GM12878 (cell line): ENCODE results near the gene AXIN1.

ENCODE experiments used
- GATAD2B ChIP-seq: fragments of 450-650 bp; conservative IDR thresholded peaks from 2 replicates; pipeline ENCODE4 v1.6.1; 2017; ENCODE audit warnings: low read depth, mild to moderate bottlenecking, moderate library complexity
- HCFC1 ChIP-seq: fragments of 150-350 bp; IDR thresholded peaks from 2 replicates; pipeline ENCODE4 v1.6.1; 2014; ENCODE audit warnings: low read length
- KLF5 ChIP-seq: fragments of 450-650 bp; IDR thresholded peaks from 2 replicates; pipeline ENCODE4 v1.6.1; 2014; ENCODE audit warnings: mild to moderate bottlenecking; ENCODE audit not compliant: partially characterized antibody
- NR2C1 ChIP-seq: fragments of 450-650 bp; IDR thresholded peaks from 2 replicates; pipeline ENCODE4 v1.6.1; 2017; ENCODE audit warnings: antibody characterized with exemption, mild to moderate bottlenecking, moderate library complexity
- NRF1 ChIP-seq: conservative IDR thresholded peaks from 2 replicates; pipeline ENCODE4 v1.6.1; 2011; ENCODE audit warnings: mild to moderate bottlenecking, low read depth, low read length, improper control_type of control experiment
- POLR2A ChIP-seq: IDR thresholded peaks from 2 replicates; pipeline ENCODE4 v1.6.1; 2011; ENCODE audit warnings: low read depth, mild to moderate bottlenecking, low read length
- POLR2AphosphoS5 ChIP-seq: IDR thresholded peaks from 2 replicates; pipeline ENCODE4 v1.6.1; 2011; ENCODE audit warnings: mild to moderate bottlenecking, low read length, inconsistent platforms
- SREBF2 ChIP-seq: IDR thresholded peaks from 2 replicates; pipeline ENCODE4 v1.6.1; 2012; ENCODE audit warnings: mild to moderate bottlenecking, low read length
- ZNF274 ChIP-seq: IDR thresholded peaks from one replicate; pipeline ENCODE4 v1.8.0; 2011; ENCODE audit not compliant: insufficient read length, insufficient read depth
- TF ChIP-seq, protein P1 (sequence below), 3 experiments: IDR thresholded peaks in 2 of 3; conservative IDR thresholded peaks in 1 of 3; 2 replicates each; pipeline ENCODE4 v1.5.1; 2011; ENCODE audit warnings: low read depth in 3 of 3, low read length in 3 of 3, mild to moderate bottlenecking in 3 of 3, control low read depth in 2 of 3, moderate library complexity in 2 of 3, inconsistent platforms in 1 of 3, mixed read lengths in 1 of 3; ENCODE audit not compliant: control insufficient read depth in 2 of 3, insufficient read depth in 1 of 3; ENCODE audit errors: extremely low read depth in 1 of 3

DNA sequence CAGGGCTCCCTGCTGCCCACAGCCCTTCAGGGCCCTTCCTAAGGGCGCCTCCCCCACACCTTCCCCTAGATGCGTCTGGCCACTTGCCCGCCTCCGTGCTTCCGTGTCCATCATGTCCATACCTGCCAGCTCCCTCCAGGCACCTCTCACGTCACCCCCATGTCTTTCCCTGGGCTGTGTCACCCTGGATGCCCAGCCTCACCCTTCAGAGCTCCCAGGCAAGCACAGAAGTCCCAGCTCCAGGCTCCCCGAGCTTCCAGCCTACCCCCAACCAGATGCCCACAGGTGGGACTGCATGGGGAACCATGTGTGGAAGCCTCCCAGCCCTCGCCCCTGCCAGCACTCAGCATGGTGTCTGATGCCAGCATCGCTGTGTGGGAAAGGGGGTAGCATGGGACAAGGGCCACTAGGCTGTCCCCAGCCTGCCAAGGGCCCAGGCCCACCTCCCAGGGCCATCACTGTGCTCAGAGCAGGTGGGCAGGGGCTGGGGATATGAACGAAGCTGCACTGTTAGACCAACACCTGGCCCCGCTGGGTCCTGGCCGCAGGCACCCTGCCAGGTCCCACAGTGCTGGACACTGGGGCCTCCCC, 1.9 kb upstream of the AXIN1 start:
- TF ChIP-seq POLR2A (no peak), ZNF274 (no peak), NR2C1 (no peak), KLF5 (no peak), GATAD2B (no peak), POLR2AphosphoS5 (no peak), HCFC1 (no peak), NRF1 (no peak), SREBF2 (no peak)
- TF ChIP-seq, protein P1, sequence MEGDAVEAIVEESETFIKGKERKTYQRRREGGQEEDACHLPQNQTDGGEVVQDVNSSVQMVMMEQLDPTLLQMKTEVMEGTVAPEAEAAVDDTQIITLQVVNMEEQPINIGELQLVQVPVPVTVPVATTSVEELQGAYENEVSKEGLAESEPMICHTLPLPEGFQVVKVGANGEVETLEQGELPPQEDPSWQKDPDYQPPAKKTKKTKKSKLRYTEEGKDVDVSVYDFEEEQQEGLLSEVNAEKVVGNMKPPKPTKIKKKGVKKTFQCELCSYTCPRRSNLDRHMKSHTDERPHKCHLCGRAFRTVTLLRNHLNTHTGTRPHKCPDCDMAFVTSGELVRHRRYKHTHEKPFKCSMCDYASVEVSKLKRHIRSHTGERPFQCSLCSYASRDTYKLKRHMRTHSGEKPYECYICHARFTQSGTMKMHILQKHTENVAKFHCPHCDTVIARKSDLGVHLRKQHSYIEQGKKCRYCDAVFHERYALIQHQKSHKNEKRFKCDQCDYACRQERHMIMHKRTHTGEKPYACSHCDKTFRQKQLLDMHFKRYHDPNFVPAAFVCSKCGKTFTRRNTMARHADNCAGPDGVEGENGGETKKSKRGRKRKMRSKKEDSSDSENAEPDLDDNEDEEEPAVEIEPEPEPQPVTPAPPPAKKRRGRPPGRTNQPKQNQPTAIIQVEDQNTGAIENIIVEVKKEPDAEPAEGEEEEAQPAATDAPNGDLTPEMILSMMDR (IDR thresholded peaks at IDR 0.05 in 2 of 3, conservative IDR thresholded peaks at IDR 0.05 in 1 of 3; ENCODE audit: control insufficient read depth in 2 of 3, extremely low read depth in 1 of 3, insufficient read depth in 1 of 3, low read depth in 3 of 3, low read length in 3 of 3) = no peak
